H9 (cell line): ENCODE data around the gene GLRX3. TPM values are rescaled to one million over a fixed set of nuclear protein-coding genes. Genes with fewer than 3 reads are reported as not detected.

ENCODE experiments used
- DNase-seq: peaks from one replicate; pipeline ENCODE4 v3.0.0-alpha.2; 2017
- H2AFZ ChIP-seq: one replicate; pipeline ENCODE4 v1.6.1; 2013; ENCODE audit warnings: mild to moderate bottlenecking, low read length, control low read depth, moderate library complexity
- H2AK5ac ChIP-seq: 2 replicates; pipeline ENCODE4 v1.6.1; 2013; ENCODE audit warnings: low read length, control low read depth, mixed read lengths; ENCODE audit not compliant: insufficient read length
- H2BK120ac ChIP-seq: one replicate; pipeline ENCODE4 v1.6.1; 2013; ENCODE audit warnings: low read depth, mild to moderate bottlenecking, low read length, control low read depth, inconsistent platforms; ENCODE audit not compliant: poor library complexity, severe bottlenecking
- H2BK12ac ChIP-seq: 2 replicates; pipeline ENCODE4 v1.6.1; 2013; ENCODE audit warnings: low read length, control low read depth, mixed read lengths, low read depth; ENCODE audit not compliant: insufficient read length
- H2BK15ac ChIP-seq: 2 replicates; pipeline ENCODE4 v1.6.1; 2013; ENCODE audit warnings: low read depth, low read length, control low read depth
- H2BK20ac ChIP-seq: one replicate; pipeline ENCODE4 v1.6.1; 2013; ENCODE audit warnings: low read depth, mild to moderate bottlenecking, low read length, control low read depth, inconsistent platforms; ENCODE audit not compliant: poor library complexity, severe bottlenecking
- H2BK5ac ChIP-seq: 2 replicates; pipeline ENCODE4 v1.6.1; 2013; ENCODE audit warnings: low read length, control low read depth, mixed read lengths; ENCODE audit not compliant: insufficient read length
- H3K14ac ChIP-seq: 2 replicates; pipeline ENCODE4 v1.6.1; 2013; ENCODE audit warnings: low read length, control low read depth; ENCODE audit not compliant: insufficient read depth
- H3K18ac ChIP-seq: 2 replicates; pipeline ENCODE4 v1.6.1; 2013; ENCODE audit warnings: low read depth, mild to moderate bottlenecking, mixed read lengths, low read length, control low read depth; ENCODE audit not compliant: insufficient read length
- H3K23ac ChIP-seq: 2 replicates; pipeline ENCODE4 v1.6.1; 2013; ENCODE audit warnings: low read length, control low read depth, mixed read lengths, low read depth; ENCODE audit not compliant: insufficient read length
- H3K23me2 ChIP-seq: 2 replicates; pipeline ENCODE4 v1.6.1; 2013; ENCODE audit warnings: low read depth, mild to moderate bottlenecking, mixed read lengths, low read length, control low read depth; ENCODE audit not compliant: insufficient read length, poor library complexity, severe bottlenecking
- H3K27ac ChIP-seq: 2 replicates; pipeline ENCODE4 v1.5.1; 2013; ENCODE audit warnings: low read length, control low read depth, mixed read lengths, low read depth; ENCODE audit not compliant: insufficient read length
- H3K27me3 ChIP-seq: 2 replicates; pipeline ENCODE4 v1.6.1; 2013; ENCODE audit warnings: low read length, control low read depth, inconsistent platforms; ENCODE audit not compliant: insufficient read depth
- H3K4ac ChIP-seq: 2 replicates; pipeline ENCODE4 v1.6.1; 2013; ENCODE audit warnings: low read depth, mild to moderate bottlenecking, control low read depth, inconsistent platforms, low read length, moderate library complexity
- H3K4me1 ChIP-seq: 2 replicates; pipeline ENCODE4 v1.6.1; 2013; ENCODE audit warnings: low read length, control low read depth, inconsistent platforms; ENCODE audit not compliant: insufficient read depth
- H3K4me2 ChIP-seq: 2 replicates; pipeline ENCODE4 v1.6.1; 2013; ENCODE audit warnings: low read length, control low read depth, mixed read lengths; ENCODE audit not compliant: insufficient read length, insufficient read depth
- H3K56ac ChIP-seq: 2 replicates; pipeline ENCODE4 v1.6.1; 2013; ENCODE audit warnings: low read depth, mild to moderate bottlenecking, mixed read lengths, low read length, control low read depth; ENCODE audit not compliant: insufficient read length
- H3K79me1 ChIP-seq: 2 replicates; pipeline ENCODE4 v1.6.1; 2013; ENCODE audit warnings: low read depth, mild to moderate bottlenecking, moderate library complexity, low read length, control low read depth, inconsistent platforms; ENCODE audit not compliant: insufficient read depth, poor library complexity, severe bottlenecking
- H3K79me2 ChIP-seq: 2 replicates; pipeline ENCODE4 v1.6.1; 2013; ENCODE audit warnings: low read length, control low read depth, inconsistent platforms; ENCODE audit not compliant: insufficient read depth
- H3K9ac ChIP-seq: 2 replicates; pipeline ENCODE4 v1.6.1; 2013; ENCODE audit warnings: low read length, control low read depth, mixed read lengths; ENCODE audit not compliant: insufficient read length; ENCODE audit errors: extremely low read depth
- H3K9me3 ChIP-seq: one replicate; pipeline ENCODE4 v1.6.1; 2013; ENCODE audit warnings: low read depth, low read length, inconsistent platforms; ENCODE audit not compliant: control insufficient read depth
- H3T11ph ChIP-seq: one replicate; pipeline ENCODE4 v1.6.1; 2013; ENCODE audit warnings: mild to moderate bottlenecking, low read length, control low read depth, inconsistent platforms
- H4K20me1 ChIP-seq: one replicate; pipeline ENCODE4 v1.6.1; 2013; ENCODE audit not compliant: control insufficient read depth, insufficient read length, insufficient read depth
- H4K5ac ChIP-seq: 2 replicates; pipeline ENCODE4 v1.6.1; 2013; ENCODE audit warnings: low read depth, mild to moderate bottlenecking, mixed read lengths, low read length, control low read depth; ENCODE audit not compliant: insufficient read length
- H4K8ac ChIP-seq: replicated peaks from 2 replicates; pipeline ENCODE4 v1.6.1; 2013; ENCODE audit warnings: low read length, control low read depth, mixed read lengths, low read depth; ENCODE audit not compliant: insufficient read length
- H4K91ac ChIP-seq: 2 replicates; pipeline ENCODE4 v1.6.1; 2013; ENCODE audit warnings: low read depth, mild to moderate bottlenecking, moderate library complexity, mixed read lengths, low read length, control low read depth; ENCODE audit not compliant: insufficient read length
- H3K27ac Mint-ChIP-seq, 3 experiments: 2 replicates in 2 of 3; 3 replicates in 1 of 3; pipeline ENCODE4 v1.8.0; 2020 to 2021; ENCODE audit warnings: mixed read lengths in 3 of 3, mild to moderate bottlenecking in 1 of 3, moderate library complexity in 1 of 3
- H3K27me3 Mint-ChIP-seq: 2 replicates; pipeline ENCODE4 v1.8.0; 2021; ENCODE audit warnings: low read depth, mild to moderate bottlenecking, moderate library complexity, mixed read lengths
- H3K36me3 Mint-ChIP-seq, 3 experiments: 2 replicates in 2 of 3; 3 replicates in 1 of 3; pipeline ENCODE4 v1.8.0; 2020 to 2021; ENCODE audit warnings: low read depth in 3 of 3, mixed read lengths in 3 of 3; ENCODE audit not compliant: insufficient read depth in 1 of 3
- H3K4me1 Mint-ChIP-seq, 2 experiments: 2 replicates each; pipeline ENCODE4 v1.8.0; 2020; ENCODE audit warnings: mixed read lengths in 2 of 2
- H3K4me3 Mint-ChIP-seq, 2 experiments: 2 replicates in 1 of 2; 3 replicates in 1 of 2; pipeline ENCODE4 v1.8.0; 2020 to 2021; ENCODE audit warnings: mild to moderate bottlenecking in 2 of 2, mixed read lengths in 2 of 2, moderate library complexity in 1 of 2
- H3K9me3 Mint-ChIP-seq, 2 experiments: 2 replicates in 1 of 2; 3 replicates in 1 of 2; pipeline ENCODE4 v1.8.0; 2020; ENCODE audit warnings: mild to moderate bottlenecking in 2 of 2, mixed read lengths in 2 of 2, moderate library complexity in 1 of 2
- CTCF ChIP-seq: fragments of 200-600 bp; sonication (generic); conservative IDR thresholded peaks from 3 replicates; pipeline ENCODE4 v1.8.0; 2021; ENCODE audit warnings: antibody characterized with exemption, mild to moderate bottlenecking
- WGBS: extraction: QIAGEN DNeasy Blood & Tissue Kit; methylation state at CpG from one replicate; pipeline ENCODE4 v1.1.7; 2013; ENCODE audit warnings: missing lambda C conversion rate, low lambda C conversion rate, mixed read lengths; ENCODE audit not compliant: insufficient read length; ENCODE audit errors: extremely low coverage; 5-methylcytosine and 5-hydroxymethylcytosine counted together
- total RNA-seq: library from RNA; stranded (reverse); gene quantifications from 2 replicates; pipeline ENCODE4 v1.2.1, GENCODE V29; 2021

The GLRX3 gene
- total RNA-seq, 1 experiment from 2014 or later, result 139 TPM

DNA sequence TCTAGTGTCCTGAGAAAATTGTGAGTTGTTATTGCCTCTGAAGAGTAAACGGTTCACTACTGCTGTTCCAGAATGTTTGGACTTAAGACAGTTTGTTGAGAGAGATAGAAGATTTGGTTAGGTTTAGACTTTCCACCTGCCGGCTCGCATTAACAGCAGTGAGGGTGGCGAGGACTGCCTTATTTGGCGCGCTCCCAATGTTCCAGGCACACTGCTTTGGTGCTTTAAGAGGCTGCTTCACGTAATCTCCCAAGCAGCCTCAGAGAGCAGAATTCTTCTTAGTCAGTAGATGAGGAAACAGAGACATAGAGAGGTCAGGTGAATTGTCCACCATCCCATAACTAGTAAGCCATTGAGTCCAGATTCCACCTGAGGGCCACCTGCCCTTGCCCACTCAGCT is 41.1 kb downstream of the GLRX3 start:
- Histone ChIP-seq H2BK15ac (no peak overlapping the region), H2BK20ac (no peak overlapping the region), H3K18ac (no peak overlapping the region), H3K9ac (no peak overlapping the region), H3K27me3 (no peaks in the 10 kb centered on the region), H3T11ph (no peak overlapping the region), H3K9me3 (no peaks in the 10 kb centered on the region), H2BK5ac (no peak overlapping the region), H4K8ac (no peak overlapping the region), H2BK12ac (no peak overlapping the region), H2AFZ (no peak overlapping the region), H4K5ac (no peak overlapping the region), H3K23ac (no peak overlapping the region), H3K79me1 (no peaks in the 10 kb centered on the region), H4K91ac (no peak overlapping the region), H3K4ac (no peak overlapping the region), H3K4me1 (no peaks in the 10 kb centered on the region), H3K4me2 (no peak overlapping the region), H3K14ac (no peak overlapping the region), H3K23me2 (no peaks in the 10 kb centered on the region), H2BK120ac (no peak overlapping the region), H3K56ac (no peak overlapping the region), H3K79me2 (no peaks in the 10 kb centered on the region), H3K27ac (no peak overlapping the region), H2AK5ac (no peak overlapping the region), H4K20me1 (no peaks in the 10 kb centered on the region)
- no peak for TF ChIP-seq CTCF
- H3K9me3 Mint-ChIP-seq, result no peaks in the 10 kb centered on the region
- H3K36me3 Mint-ChIP-seq, result peaks cover 20 to 64% (median 46%) of the 10 kb centered on the region in 3 experiments
- H3K27ac Mint-ChIP-seq, result no peak overlapping the region; a peak in 2 of 7 replicates
- DNase-seq, result no peak
- WGBS, result no CpG with 5 or more reads among the region's 7 CpGs
- H3K27me3 Mint-ChIP-seq, result no peaks in the 10 kb centered on the region
- H3K4me3 Mint-ChIP-seq, result no peak overlapping the region
- H3K4me1 Mint-ChIP-seq, result peaks cover 0 to 2% of the 10 kb centered on the region in 2 experiments; a peak in 1 of 4 replicates
